WTC11 (cell line): Measurements from ENCODE around the gene PRM3.

Experiments
- CTCF ChIP-seq: fragments of 200-600 bp; IDR thresholded peaks from 2 replicates; pipeline ENCODE4 v1.8.0; 2022; ENCODE audit warnings: antibody characterized with exemption
- USF2 ChIP-seq: sonication (generic); formaldehyde crosslinking; IDR thresholded peaks from 2 replicates; pipeline ENCODE4 v1.8.1; 2023; ENCODE audit warnings: mild to moderate bottlenecking, missing genetic modification reagents, moderate library complexity
- ZSCAN18 ChIP-seq: fragments of 250-450 bp; sonication (Bioruptor Pico); IDR thresholded peaks from 2 replicates; pipeline ENCODE4 v2.1.2; 2022; ENCODE audit warnings: mild to moderate bottlenecking, moderate library complexity

GRCh38 chr16:11235703-11235991, 37.8 kb downstream of the PRM3 start:
- TF ChIP-seq CTCF = no peak
- no peak for TF ChIP-seq ZSCAN18 (CRISPR knock-in tag)
- no peak for TF ChIP-seq USF2 (CRISPR knock-in tag)
